H9 (cell line): ENCODE results near the gene SPEN. TPM values are rescaled to one million over a fixed set of nuclear protein-coding genes. Genes with fewer than 3 reads are reported as not detected.

ENCODE experiments used
- DNase-seq: peaks from one replicate; pipeline ENCODE4 v3.0.0-alpha.2; 2017
- H2AFZ ChIP-seq: one replicate; pipeline ENCODE4 v1.6.1; 2013; ENCODE audit warnings: mild to moderate bottlenecking, low read length, control low read depth, moderate library complexity
- H2AK5ac ChIP-seq: 2 replicates; pipeline ENCODE4 v1.6.1; 2013; ENCODE audit warnings: low read length, control low read depth, mixed read lengths; ENCODE audit not compliant: insufficient read length
- H2BK120ac ChIP-seq: one replicate; pipeline ENCODE4 v1.6.1; 2013; ENCODE audit warnings: low read depth, mild to moderate bottlenecking, low read length, control low read depth, inconsistent platforms; ENCODE audit not compliant: poor library complexity, severe bottlenecking
- H2BK12ac ChIP-seq: 2 replicates; pipeline ENCODE4 v1.6.1; 2013; ENCODE audit warnings: low read length, control low read depth, mixed read lengths, low read depth; ENCODE audit not compliant: insufficient read length
- H2BK15ac ChIP-seq: 2 replicates; pipeline ENCODE4 v1.6.1; 2013; ENCODE audit warnings: low read depth, low read length, control low read depth
- H2BK20ac ChIP-seq: one replicate; pipeline ENCODE4 v1.6.1; 2013; ENCODE audit warnings: low read depth, mild to moderate bottlenecking, low read length, control low read depth, inconsistent platforms; ENCODE audit not compliant: poor library complexity, severe bottlenecking
- H2BK5ac ChIP-seq: 2 replicates; pipeline ENCODE4 v1.6.1; 2013; ENCODE audit warnings: low read length, control low read depth, mixed read lengths; ENCODE audit not compliant: insufficient read length
- H3K14ac ChIP-seq: 2 replicates; pipeline ENCODE4 v1.6.1; 2013; ENCODE audit warnings: low read length, control low read depth; ENCODE audit not compliant: insufficient read depth
- H3K18ac ChIP-seq: 2 replicates; pipeline ENCODE4 v1.6.1; 2013; ENCODE audit warnings: low read depth, mild to moderate bottlenecking, mixed read lengths, low read length, control low read depth; ENCODE audit not compliant: insufficient read length
- H3K23ac ChIP-seq: 2 replicates; pipeline ENCODE4 v1.6.1; 2013; ENCODE audit warnings: low read length, control low read depth, mixed read lengths, low read depth; ENCODE audit not compliant: insufficient read length
- H3K23me2 ChIP-seq: 2 replicates; pipeline ENCODE4 v1.6.1; 2013; ENCODE audit warnings: low read depth, mild to moderate bottlenecking, mixed read lengths, low read length, control low read depth; ENCODE audit not compliant: insufficient read length, poor library complexity, severe bottlenecking
- H3K27ac ChIP-seq: 2 replicates; pipeline ENCODE4 v1.5.1; 2013; ENCODE audit warnings: low read length, control low read depth, mixed read lengths, low read depth; ENCODE audit not compliant: insufficient read length
- H3K27me3 ChIP-seq: 2 replicates; pipeline ENCODE4 v1.6.1; 2013; ENCODE audit warnings: low read length, control low read depth, inconsistent platforms; ENCODE audit not compliant: insufficient read depth
- H3K4ac ChIP-seq: 2 replicates; pipeline ENCODE4 v1.6.1; 2013; ENCODE audit warnings: low read depth, mild to moderate bottlenecking, control low read depth, inconsistent platforms, low read length, moderate library complexity
- H3K4me1 ChIP-seq: 2 replicates; pipeline ENCODE4 v1.6.1; 2013; ENCODE audit warnings: low read length, control low read depth, inconsistent platforms; ENCODE audit not compliant: insufficient read depth
- H3K4me2 ChIP-seq: 2 replicates; pipeline ENCODE4 v1.6.1; 2013; ENCODE audit warnings: low read length, control low read depth, mixed read lengths; ENCODE audit not compliant: insufficient read length, insufficient read depth
- H3K56ac ChIP-seq: 2 replicates; pipeline ENCODE4 v1.6.1; 2013; ENCODE audit warnings: low read depth, mild to moderate bottlenecking, mixed read lengths, low read length, control low read depth; ENCODE audit not compliant: insufficient read length
- H3K79me1 ChIP-seq: 2 replicates; pipeline ENCODE4 v1.6.1; 2013; ENCODE audit warnings: low read depth, mild to moderate bottlenecking, moderate library complexity, low read length, control low read depth, inconsistent platforms; ENCODE audit not compliant: insufficient read depth, poor library complexity, severe bottlenecking
- H3K79me2 ChIP-seq: 2 replicates; pipeline ENCODE4 v1.6.1; 2013; ENCODE audit warnings: low read length, control low read depth, inconsistent platforms; ENCODE audit not compliant: insufficient read depth
- H3K9ac ChIP-seq: 2 replicates; pipeline ENCODE4 v1.6.1; 2013; ENCODE audit warnings: low read length, control low read depth, mixed read lengths; ENCODE audit not compliant: insufficient read length; ENCODE audit errors: extremely low read depth
- H3K9me3 ChIP-seq: one replicate; pipeline ENCODE4 v1.6.1; 2013; ENCODE audit warnings: low read depth, low read length, inconsistent platforms; ENCODE audit not compliant: control insufficient read depth
- H3T11ph ChIP-seq: one replicate; pipeline ENCODE4 v1.6.1; 2013; ENCODE audit warnings: mild to moderate bottlenecking, low read length, control low read depth, inconsistent platforms
- H4K20me1 ChIP-seq: one replicate; pipeline ENCODE4 v1.6.1; 2013; ENCODE audit not compliant: control insufficient read depth, insufficient read length, insufficient read depth
- H4K5ac ChIP-seq: 2 replicates; pipeline ENCODE4 v1.6.1; 2013; ENCODE audit warnings: low read depth, mild to moderate bottlenecking, mixed read lengths, low read length, control low read depth; ENCODE audit not compliant: insufficient read length
- H4K8ac ChIP-seq: replicated peaks from 2 replicates; pipeline ENCODE4 v1.6.1; 2013; ENCODE audit warnings: low read length, control low read depth, mixed read lengths, low read depth; ENCODE audit not compliant: insufficient read length
- H4K91ac ChIP-seq: 2 replicates; pipeline ENCODE4 v1.6.1; 2013; ENCODE audit warnings: low read depth, mild to moderate bottlenecking, moderate library complexity, mixed read lengths, low read length, control low read depth; ENCODE audit not compliant: insufficient read length
- H3K27ac Mint-ChIP-seq, 3 experiments: 2 replicates in 2 of 3; 3 replicates in 1 of 3; pipeline ENCODE4 v1.8.0; 2020 to 2021; ENCODE audit warnings: mixed read lengths in 3 of 3, mild to moderate bottlenecking in 1 of 3, moderate library complexity in 1 of 3
- H3K27me3 Mint-ChIP-seq: 2 replicates; pipeline ENCODE4 v1.8.0; 2021; ENCODE audit warnings: low read depth, mild to moderate bottlenecking, moderate library complexity, mixed read lengths
- H3K36me3 Mint-ChIP-seq, 3 experiments: 2 replicates in 2 of 3; 3 replicates in 1 of 3; pipeline ENCODE4 v1.8.0; 2020 to 2021; ENCODE audit warnings: low read depth in 3 of 3, mixed read lengths in 3 of 3; ENCODE audit not compliant: insufficient read depth in 1 of 3
- H3K4me1 Mint-ChIP-seq, 2 experiments: 2 replicates each; pipeline ENCODE4 v1.8.0; 2020; ENCODE audit warnings: mixed read lengths in 2 of 2
- H3K4me3 Mint-ChIP-seq, 2 experiments: 2 replicates in 1 of 2; 3 replicates in 1 of 2; pipeline ENCODE4 v1.8.0; 2020 to 2021; ENCODE audit warnings: mild to moderate bottlenecking in 2 of 2, mixed read lengths in 2 of 2, moderate library complexity in 1 of 2
- H3K9me3 Mint-ChIP-seq, 2 experiments: 2 replicates in 1 of 2; 3 replicates in 1 of 2; pipeline ENCODE4 v1.8.0; 2020; ENCODE audit warnings: mild to moderate bottlenecking in 2 of 2, mixed read lengths in 2 of 2, moderate library complexity in 1 of 2
- WGBS: extraction: QIAGEN DNeasy Blood & Tissue Kit; methylation state at CpG from one replicate; pipeline ENCODE4 v1.1.7; 2013; ENCODE audit warnings: missing lambda C conversion rate, low lambda C conversion rate, mixed read lengths; ENCODE audit not compliant: insufficient read length; ENCODE audit errors: extremely low coverage; 5-methylcytosine and 5-hydroxymethylcytosine counted together
- total RNA-seq: library from RNA; stranded (reverse); gene quantifications from 2 replicates; pipeline ENCODE4 v1.2.1, GENCODE V29; 2021
- TF ChIP-seq, protein P1 (sequence below): fragments of 200-600 bp; sonication (generic); conservative IDR thresholded peaks from 3 replicates; pipeline ENCODE4 v1.8.0; 2021; ENCODE audit warnings: antibody characterized with exemption, mild to moderate bottlenecking

The SPEN gene
- total RNA-seq, 1 experiment from 2014 or later, result 59.6 TPM

GRCh38 chr1:15949453-15950245, 102.1 kb downstream of the SPEN start:
- Histone ChIP-seq H2AFZ (no peak overlapping the region), H3K4me1 (peaks cover 8% of the 10 kb centered on the region; the same call in 1 of the 2 replicates), H2BK15ac (no peak overlapping the region), H3K4me2 (no peak overlapping the region), H4K5ac (no peak overlapping the region), H2BK120ac (no peak overlapping the region), H3K56ac (no peak overlapping the region), H2AK5ac (no peak overlapping the region), H4K8ac (no peak overlapping the region), H3K79me2 (no peaks in the 10 kb centered on the region), H3K14ac (no peak overlapping the region), H3K23me2 (no peaks in the 10 kb centered on the region), H3K4ac (no peak overlapping the region), H3K18ac (no peak overlapping the region), H3K9ac (no peak overlapping the region), H3K23ac (no peak overlapping the region), H3K79me1 (no peaks in the 10 kb centered on the region), H2BK12ac (no peak overlapping the region), H3K9me3 (no peaks in the 10 kb centered on the region), H2BK5ac (no peak overlapping the region), H3K27ac (no peak overlapping the region), H4K91ac (no peak overlapping the region), H3K27me3 (no peaks in the 10 kb centered on the region), H4K20me1 (peaks cover 5% of the 10 kb centered on the region), H3T11ph (no peak overlapping the region), H2BK20ac (no peak overlapping the region)
- Mint-ChIP-seq H3K4me3 (no peak overlapping the region), H3K36me3 (peaks cover 9 to 34% (median 20%) of the 10 kb centered on the region in 3 experiments), H3K9me3 (no peaks in the 10 kb centered on the region), H3K4me1 (peaks cover 53% of the 10 kb centered on the region in 2 experiments), H3K27me3 (no peaks in the 10 kb centered on the region), H3K27ac (peak overlapping the region; percentile 81 to 84 (median 82); a peak in 5 of 7 replicates)
- TF ChIP-seq, protein P1, sequence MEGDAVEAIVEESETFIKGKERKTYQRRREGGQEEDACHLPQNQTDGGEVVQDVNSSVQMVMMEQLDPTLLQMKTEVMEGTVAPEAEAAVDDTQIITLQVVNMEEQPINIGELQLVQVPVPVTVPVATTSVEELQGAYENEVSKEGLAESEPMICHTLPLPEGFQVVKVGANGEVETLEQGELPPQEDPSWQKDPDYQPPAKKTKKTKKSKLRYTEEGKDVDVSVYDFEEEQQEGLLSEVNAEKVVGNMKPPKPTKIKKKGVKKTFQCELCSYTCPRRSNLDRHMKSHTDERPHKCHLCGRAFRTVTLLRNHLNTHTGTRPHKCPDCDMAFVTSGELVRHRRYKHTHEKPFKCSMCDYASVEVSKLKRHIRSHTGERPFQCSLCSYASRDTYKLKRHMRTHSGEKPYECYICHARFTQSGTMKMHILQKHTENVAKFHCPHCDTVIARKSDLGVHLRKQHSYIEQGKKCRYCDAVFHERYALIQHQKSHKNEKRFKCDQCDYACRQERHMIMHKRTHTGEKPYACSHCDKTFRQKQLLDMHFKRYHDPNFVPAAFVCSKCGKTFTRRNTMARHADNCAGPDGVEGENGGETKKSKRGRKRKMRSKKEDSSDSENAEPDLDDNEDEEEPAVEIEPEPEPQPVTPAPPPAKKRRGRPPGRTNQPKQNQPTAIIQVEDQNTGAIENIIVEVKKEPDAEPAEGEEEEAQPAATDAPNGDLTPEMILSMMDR, result no peak
- peak; percentile 80 for DNase-seq
- WGBS, result no CpG with 5 or more reads among the region's 25 CpGs
